Vagina (tissue), 2 donors: ENCODE data around the gene BCO1.

ENCODE experiments used
- POLR2A ChIP-seq, 2 donors: fragments of 450-650 bp; IDR thresholded peaks; one replicate each; pipeline ENCODE4 v1.6.1; 2017; ENCODE audit warnings: antibody characterized with exemption in 2 of 2, mild to moderate bottlenecking in 2 of 2, moderate library complexity in 2 of 2
- TF ChIP-seq, protein P1 (sequence below), 3 experiments: fragments of 450-650 bp in 2 of 3; fragments of 200-600 bp in 1 of 3; sonication (generic) in 1 of 3; IDR thresholded peaks; one replicate each; pipeline ENCODE4 v1.5.1; 2017 to 2019; ENCODE audit warnings: antibody characterized with exemption in 3 of 3, mild to moderate bottlenecking in 2 of 3, moderate library complexity in 2 of 3

DNA sequence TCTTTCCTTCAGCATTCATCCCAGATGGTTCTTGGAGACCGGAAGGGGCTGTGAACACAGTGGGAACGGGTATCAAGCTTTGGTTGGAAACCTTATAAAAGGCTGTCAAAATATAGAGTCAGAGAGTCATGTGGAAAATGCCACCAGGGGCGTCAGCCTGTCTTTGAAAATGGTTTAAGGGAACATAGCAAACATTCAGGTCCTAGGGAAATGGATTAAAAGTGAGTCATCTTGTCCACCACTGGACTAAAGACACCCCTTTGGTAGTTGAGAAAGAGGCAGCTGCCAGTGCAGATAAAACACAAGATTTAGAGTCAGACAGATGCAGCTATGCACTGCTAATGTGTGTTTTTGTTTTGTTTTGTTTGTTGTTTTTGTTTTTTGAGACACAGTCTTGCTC, 47.8 kb upstream of the BCO1 start:
- TF ChIP-seq, protein P1, sequence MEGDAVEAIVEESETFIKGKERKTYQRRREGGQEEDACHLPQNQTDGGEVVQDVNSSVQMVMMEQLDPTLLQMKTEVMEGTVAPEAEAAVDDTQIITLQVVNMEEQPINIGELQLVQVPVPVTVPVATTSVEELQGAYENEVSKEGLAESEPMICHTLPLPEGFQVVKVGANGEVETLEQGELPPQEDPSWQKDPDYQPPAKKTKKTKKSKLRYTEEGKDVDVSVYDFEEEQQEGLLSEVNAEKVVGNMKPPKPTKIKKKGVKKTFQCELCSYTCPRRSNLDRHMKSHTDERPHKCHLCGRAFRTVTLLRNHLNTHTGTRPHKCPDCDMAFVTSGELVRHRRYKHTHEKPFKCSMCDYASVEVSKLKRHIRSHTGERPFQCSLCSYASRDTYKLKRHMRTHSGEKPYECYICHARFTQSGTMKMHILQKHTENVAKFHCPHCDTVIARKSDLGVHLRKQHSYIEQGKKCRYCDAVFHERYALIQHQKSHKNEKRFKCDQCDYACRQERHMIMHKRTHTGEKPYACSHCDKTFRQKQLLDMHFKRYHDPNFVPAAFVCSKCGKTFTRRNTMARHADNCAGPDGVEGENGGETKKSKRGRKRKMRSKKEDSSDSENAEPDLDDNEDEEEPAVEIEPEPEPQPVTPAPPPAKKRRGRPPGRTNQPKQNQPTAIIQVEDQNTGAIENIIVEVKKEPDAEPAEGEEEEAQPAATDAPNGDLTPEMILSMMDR (IDR thresholded peaks at IDR 0.05), result no peak
- TF ChIP-seq POLR2A (IDR thresholded peaks at IDR 0.05), result no peak
